Smooth muscle cell (in vitro differentiated cells): ENCODE data around the gene ANKS1B. TPM values are rescaled to one million over a fixed set of nuclear protein-coding genes. Genes with fewer than 3 reads are reported as not detected.
A peak's percentile ranks its signal among the peaks of the same experiment; 100 is the strongest.

Source experiments
- DNase-seq: peaks from one replicate; lab custom pipeline; 2025; ENCODE audit not compliant: unreplicated experiment; lab: John Stamatoyannopoulos, UW
- H2AFZ ChIP-seq: fragments of 200-600 bp; sonication (generic); 2 replicates; pipeline ENCODE4 v1.6.0; 2016; ENCODE audit warnings: antibody characterized with exemption, low read depth, mild to moderate bottlenecking
- H3F3A ChIP-seq: fragments of 200-600 bp; sonication (generic); 2 replicates; pipeline ENCODE4 v1.6.0; 2017; ENCODE audit warnings: antibody characterized with exemption, low read depth
- H3K27ac ChIP-seq: fragments of 200-600 bp; sonication (generic); 2 replicates; pipeline ENCODE4 v1.5.1; 2016; ENCODE audit warnings: low read depth, mild to moderate bottlenecking
- H3K27me3 ChIP-seq: fragments of 200-600 bp; sonication (generic); 2 replicates; pipeline ENCODE4 v1.6.1; 2016; ENCODE audit warnings: low read depth, mild to moderate bottlenecking
- H3K36me3 ChIP-seq: fragments of 200-600 bp; sonication (generic); 2 replicates; pipeline ENCODE4 v1.5.1; 2016; ENCODE audit warnings: low read depth
- H3K4me1 ChIP-seq: fragments of 200-600 bp; sonication (generic); 2 replicates; pipeline ENCODE4 v1.5.1; 2016; ENCODE audit warnings: low read depth
- H3K4me2 ChIP-seq: fragments of 200-600 bp; sonication (generic); 2 replicates; pipeline ENCODE4 v1.6.0; 2016; ENCODE audit warnings: mild to moderate bottlenecking
- H3K4me3 ChIP-seq: fragments of 200-600 bp; sonication (generic); 2 replicates; pipeline ENCODE4 v1.5.1; 2016; ENCODE audit warnings: mild to moderate bottlenecking
- H3K79me2 ChIP-seq: fragments of 200-600 bp; sonication (generic); 2 replicates; pipeline ENCODE4 v1.6.0; 2016; ENCODE audit warnings: low read depth, mild to moderate bottlenecking
- H3K9ac ChIP-seq: fragments of 200-600 bp; sonication (generic); 2 replicates; pipeline ENCODE4 v1.6.0; 2016; ENCODE audit warnings: low read depth
- H3K9me3 ChIP-seq: fragments of 200-600 bp; sonication (generic); replicated peaks from 2 replicates; pipeline ENCODE4 v1.5.1; 2016; ENCODE audit warnings: low read depth
- H4K20me1 ChIP-seq: fragments of 200-600 bp; sonication (generic); 2 replicates; pipeline ENCODE4 v1.6.0; 2016; ENCODE audit warnings: low read depth
- CTCF ChIP-seq: fragments of 200-600 bp; sonication (generic); IDR thresholded peaks from 2 replicates; pipeline ENCODE4 v1.5.1; 2017; ENCODE audit warnings: borderline replicate concordance, mild to moderate bottlenecking, antibody characterized with exemption; ENCODE audit not compliant: insufficient read depth, poor library complexity, severe bottlenecking
- WGBS: methylation state at CpG from one replicate; pipeline ENCODE4 v1.1.7; 2016; ENCODE audit warnings: low lambda C conversion rate; 5-methylcytosine and 5-hydroxymethylcytosine counted together
- polyA plus RNA-seq: library from polyadenylated mRNA; unstranded; fragments of >200 nt; fragmentation: Nextera tagmentation; extraction: Ambion mirVana; gene quantifications from 2 replicates; pipeline ENCODE4 v1.2.1, GENCODE V29; 2016
- total RNA-seq: library from RNA; depleted of rRNA; stranded (reverse); fragments of >200 nt; gene quantifications from 2 replicates; pipeline ENCODE4 v1.2.3, GENCODE V29; 2014

The ANKS1B gene
- total and polyA plus RNA-seq, 2 experiments from 2014 or later = 0.47 to 7.3 TPM

DNA sequence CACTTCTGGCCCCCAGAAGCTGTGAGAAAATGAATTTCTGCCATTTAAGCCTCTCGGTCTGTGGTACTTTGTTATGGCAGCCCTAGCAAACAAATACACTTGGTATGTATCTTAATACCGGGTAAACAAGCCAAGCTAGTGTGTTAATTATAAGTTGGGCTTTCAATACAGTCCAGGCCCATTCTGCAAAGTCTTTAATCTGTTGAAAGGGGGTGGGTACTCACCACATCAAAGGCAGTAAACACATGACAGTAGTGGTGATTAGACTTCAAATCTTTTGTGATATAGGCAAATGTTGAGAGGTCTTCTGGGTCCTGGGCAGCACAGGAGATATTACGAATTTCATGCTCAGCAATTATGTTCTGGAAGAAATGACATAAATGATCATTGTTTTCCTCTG is 1211.9 kb downstream of the ANKS1B start:
- no peak overlapping the region for H3K4me3 ChIP-seq
- WGBS = 59% methylated on average over 3 of the region's 3 CpGs
- H2AFZ ChIP-seq = no peak overlapping the region
- H3K9me3 ChIP-seq = no peaks in the 10 kb centered on the region
- H3K79me2 ChIP-seq = no peaks in the 10 kb centered on the region
- no peak overlapping the region for H3K4me2 ChIP-seq
- no peak overlapping the region for H3K27ac ChIP-seq
- H3K9ac ChIP-seq = no peak overlapping the region
- TF ChIP-seq CTCF = no peak
- no peaks in the 10 kb centered on the region for H3K27me3 ChIP-seq
- no peaks in the 10 kb centered on the region for H4K20me1 ChIP-seq
- no peaks in the 10 kb centered on the region for H3K4me1 ChIP-seq
- H3K36me3 ChIP-seq = no peaks in the 10 kb centered on the region
- H3F3A ChIP-seq = no peaks in the 10 kb centered on the region
- no peak for DNase-seq

DNA sequence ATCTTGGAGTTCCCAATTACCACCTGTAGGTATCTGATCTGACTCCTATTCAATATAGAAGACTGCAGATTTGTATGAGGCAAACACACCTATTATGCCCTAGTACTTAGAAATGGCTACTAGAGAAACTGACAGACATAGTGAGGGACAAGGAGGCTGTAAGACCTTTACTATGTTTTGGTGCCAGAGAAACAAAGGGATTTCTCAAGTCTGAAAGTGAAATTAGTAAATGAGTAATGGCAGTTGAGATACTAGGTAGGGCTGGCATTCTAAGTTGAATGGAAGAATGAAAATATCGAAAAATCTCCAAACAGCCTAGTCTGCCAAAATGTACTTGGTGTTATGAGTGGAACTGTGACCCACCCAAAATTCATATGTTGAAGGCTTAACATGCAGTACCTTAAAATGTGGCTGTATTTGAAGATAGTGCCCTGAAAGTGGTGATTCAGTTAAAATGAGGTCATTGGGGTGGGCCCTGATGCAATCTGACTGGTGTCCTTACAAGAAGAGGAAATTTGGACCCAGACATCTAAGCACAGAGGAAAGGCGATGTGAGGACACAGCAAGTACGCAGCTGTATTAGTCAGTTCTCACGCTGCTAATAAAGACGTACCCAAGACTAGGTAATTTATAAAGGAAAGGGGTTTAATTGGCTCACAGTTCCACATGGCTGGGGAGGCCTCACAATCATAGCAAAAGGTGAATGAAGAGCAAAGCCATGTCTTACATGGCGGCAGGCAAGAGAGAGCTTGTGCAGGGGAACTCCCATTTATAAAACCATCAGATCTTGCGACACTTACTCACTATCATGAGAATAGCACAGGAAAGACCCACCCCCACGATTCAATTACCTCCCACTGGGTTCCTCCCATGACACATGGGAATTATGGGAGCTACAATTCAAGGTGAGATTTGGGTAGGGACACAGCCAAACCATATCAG is 1212.7 kb downstream of the ANKS1B start:
- H3K79me2 ChIP-seq = no peaks in the 10 kb centered on the region
- H3K4me2 ChIP-seq = no peak overlapping the region
- 93% methylated on average over 8 of the region's 8 CpGs for WGBS
- H3K4me1 ChIP-seq = no peaks in the 10 kb centered on the region
- no peak for TF ChIP-seq CTCF
- no peak for DNase-seq
- H3K27ac ChIP-seq = no peak overlapping the region
- H3F3A ChIP-seq = no peaks in the 10 kb centered on the region
- H4K20me1 ChIP-seq = no peaks in the 10 kb centered on the region
- H3K9ac ChIP-seq = no peak overlapping the region
- H3K4me3 ChIP-seq = no peak overlapping the region
- no peak overlapping the region for H2AFZ ChIP-seq
- no peaks in the 10 kb centered on the region for H3K27me3 ChIP-seq
- H3K9me3 ChIP-seq = no peaks in the 10 kb centered on the region
- no peaks in the 10 kb centered on the region for H3K36me3 ChIP-seq

GRCh38 chr12:98770230-98770629 is 1214.5 kb downstream of the ANKS1B start:
- WGBS = 35% methylated on average over 4 of the region's 4 CpGs
- H3K4me3 ChIP-seq = no peak overlapping the region
- no peaks in the 10 kb centered on the region for H4K20me1 ChIP-seq
- no peaks in the 10 kb centered on the region for H3K9me3 ChIP-seq
- no peaks in the 10 kb centered on the region for H3K36me3 ChIP-seq
- no peak for DNase-seq
- no peak overlapping the region for H3K27ac ChIP-seq
- no peak overlapping the region for H3K9ac ChIP-seq
- no peak overlapping the region for H3K4me2 ChIP-seq
- TF ChIP-seq CTCF = no peak
- H3F3A ChIP-seq = no peaks in the 10 kb centered on the region
- peak overlapping the region; percentile 7 for H2AFZ ChIP-seq
- H3K4me1 ChIP-seq = no peaks in the 10 kb centered on the region
- no peaks in the 10 kb centered on the region for H3K27me3 ChIP-seq
- H3K79me2 ChIP-seq = no peaks in the 10 kb centered on the region

DNA sequence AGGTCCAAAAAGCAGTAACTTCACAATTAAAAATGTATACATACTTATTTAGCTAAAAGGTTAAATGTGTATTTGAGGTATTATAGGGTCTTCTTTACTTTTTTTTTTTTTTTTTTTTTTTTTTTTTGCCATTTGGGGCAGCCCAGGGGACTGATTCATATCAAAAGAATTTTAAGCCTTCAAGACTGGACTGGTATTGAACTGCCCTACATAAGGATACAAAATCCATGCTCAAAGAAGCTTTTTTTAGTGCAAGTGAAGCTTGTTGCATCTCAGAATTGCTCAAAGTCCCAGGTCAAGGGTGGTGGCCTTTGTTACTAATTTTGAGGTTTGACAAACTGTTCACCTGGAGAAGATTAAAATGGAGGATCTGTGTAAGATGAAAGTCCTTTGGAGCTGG is 1215.7 kb downstream of the ANKS1B start:
- no peak overlapping the region for H2AFZ ChIP-seq
- no peaks in the 10 kb centered on the region for H3K27me3 ChIP-seq
- H3F3A ChIP-seq = no peaks in the 10 kb centered on the region
- H3K9ac ChIP-seq = no peak overlapping the region
- no peak for TF ChIP-seq CTCF
- no peaks in the 10 kb centered on the region for H3K79me2 ChIP-seq
- no peaks in the 10 kb centered on the region for H4K20me1 ChIP-seq
- no peaks in the 10 kb centered on the region for H3K36me3 ChIP-seq
- no peak overlapping the region for H3K4me3 ChIP-seq
- H3K4me1 ChIP-seq = no peaks in the 10 kb centered on the region
- H3K4me2 ChIP-seq = no peak overlapping the region
- DNase-seq = no peak
- no peaks in the 10 kb centered on the region for H3K9me3 ChIP-seq
- H3K27ac ChIP-seq = no peak overlapping the region
